H1 (cell line): Measurements from ENCODE around the gene CWF19L1.
"Not testable (repeated sequence)": the region's sequence is repeated elsewhere in the genome, so short reads cannot be mapped to it uniquely, and the experiment has no call there.

ENCODE experiments used
- CTCF ChIP-seq, 3 experiments: IDR thresholded peaks; 1 replicate in 2 of 3; 2 replicates in 1 of 3; pipeline versions ENCODE4 v1.5.1 to v1.6.1; 2011; ENCODE audit warnings: low read length in 3 of 3, mild to moderate bottlenecking in 3 of 3, inconsistent platforms in 2 of 3, low read depth in 1 of 3, moderate library complexity in 1 of 3; ENCODE audit not compliant: insufficient read depth in 1 of 3; ENCODE audit errors: control extremely low read depth in 1 of 3
- E2F6 ChIP-seq: IDR thresholded peaks from 2 replicates; pipeline ENCODE4 v1.6.1; 2012; ENCODE audit warnings: inconsistent platforms
- EZH2 ChIP-seq: fragments of 200-600 bp; sonication (generic); IDR thresholded peaks from 2 replicates; pipeline ENCODE4 v1.7.1; 2012; ENCODE audit warnings: low read depth, mild to moderate bottlenecking, moderate library complexity, low read length, inconsistent platforms; ENCODE audit not compliant: severe bottlenecking
- POLR2A ChIP-seq, 2 experiments: IDR thresholded peaks; 1 replicate in 1 of 2; 2 replicates in 1 of 2; pipeline ENCODE4 v1.6.1; 2011; ENCODE audit warnings: low read depth in 2 of 2, low read length in 2 of 2, mild to moderate bottlenecking in 2 of 2; ENCODE audit errors: control extremely low read depth in 1 of 2
- USF2 ChIP-seq: IDR thresholded peaks from 2 replicates; pipeline ENCODE4 v1.6.1; 2011; ENCODE audit warnings: low read length, improper control_type of control experiment

GRCh38 chr10:100301123-100301522 is 33.7 kb upstream of the CWF19L1 start:
- not testable (repeated sequence) for TF ChIP-seq EZH2; USF2; POLR2A (IDR thresholded peaks at IDR 0.05; ENCODE audit: control extremely low read depth in 1 of 2, low read depth in 2 of 2, low read length in 2 of 2); CTCF (IDR thresholded peaks at IDR 0.05; ENCODE audit: control extremely low read depth in 1 of 3, insufficient read depth in 1 of 3, low read depth in 1 of 3, low read length in 3 of 3); E2F6
